HepG2 (cell line): ENCODE measurements around the gene SPATC1L. TPM values are rescaled to one million over a fixed set of nuclear protein-coding genes. Genes with fewer than 3 reads are reported as not detected.

ENCODE experiments used
- ATAC-seq: fragments of 200-7000 bp; cut with Tn5 transposase; 3 replicates; pipeline ENCODE4 v1.9.1; 2020; ENCODE audit warnings: mild to moderate bottlenecking, moderate library complexity
- BruUV-seq: library from RNA; stranded (reverse); fragments of 400-500 nt; replicated peaks from 2 replicates; lab custom pipeline; 2021; lab: Mats Ljungman, UMichigan
- CTCF ChIA-PET: fragments of 300-600 bp; formaldehyde crosslinking; extraction: SDS; loops from one replicate; lab custom pipeline; 2021; ENCODE audit warnings: low total read pairs, inconsistent platforms, low intra/inter-chr PET ratio; lab: Yijun Ruan, JAX
- POLR2A ChIA-PET: fragments of 350-600 bp; sonication (Branson Sonifier 250); formaldehyde crosslinking; loops from one replicate; lab custom pipeline; 2020; ENCODE audit warnings: antibody characterized with exemption, inconsistent platforms; lab: Yijun Ruan, JAX
- DNase-seq: peaks from one replicate; pipeline ENCODE4 v3.0.0-alpha.2; 2015; ENCODE audit warnings: low spot score
- FAIRE-seq: peaks from 3 replicates; lab custom pipeline; 2011; peaks lifted over from hg19 to GRCh38; lab: Jason Lieb, UNC
- H2AFZ ChIP-seq: one replicate; pipeline ENCODE4 v1.6.1; 2011; ENCODE audit warnings: low read length, inconsistent platforms
- H3K27ac ChIP-seq: fragments of 300-600 bp; 3 replicates; pipeline ENCODE4 v1.8.0; 2011; ENCODE audit warnings: mixed run types, mild to moderate bottlenecking, mixed read lengths, low read length, inconsistent platforms; ENCODE audit not compliant: insufficient read depth; ENCODE audit errors: extremely low read length
- H3K27me3 ChIP-seq, 2 experiments: fragments of 200-600 bp in 1 of 2; 2 replicates in 1 of 2; 3 replicates in 1 of 2; pipeline versions ENCODE4 v1.6.0 to v1.8.0; 2011; ENCODE audit warnings: low read length in 2 of 2, mild to moderate bottlenecking in 2 of 2, moderate library complexity in 2 of 2, inconsistent platforms in 1 of 2; ENCODE audit not compliant: insufficient read depth in 2 of 2, control insufficient read depth in 1 of 2
- H3K36me3 ChIP-seq, 2 experiments: fragments of 200-600 bp in 1 of 2; replicated peaks in 1 of 2; 2 replicates in 1 of 2; 3 replicates in 1 of 2; pipeline versions ENCODE4 v1.5.1 to v1.8.0; 2011; ENCODE audit warnings: low read length in 2 of 2, inconsistent platforms in 1 of 2; ENCODE audit not compliant: insufficient read depth in 2 of 2, control insufficient read depth in 1 of 2
- H3K4me1 ChIP-seq: 2 replicates; pipeline ENCODE4 v1.5.1; 2012; ENCODE audit warnings: low read length, inconsistent platforms; ENCODE audit not compliant: insufficient read depth
- H3K4me2 ChIP-seq: 2 replicates; pipeline ENCODE4 v1.6.0; 2011; ENCODE audit warnings: low read depth, low read length, inconsistent platforms
- H3K4me3 ChIP-seq, 3 experiments: fragments of 200-600 bp in 1 of 3; sonication (generic), shearing (Covaris generic) in 1 of 3; replicated peaks in 1 of 3; 2 replicates each; pipeline ENCODE4 v1.5.1; 2011 to 2016; ENCODE audit warnings: low read length in 3 of 3, inconsistent platforms in 2 of 3, low read depth in 2 of 3, mild to moderate bottlenecking in 2 of 3, control low read depth in 1 of 3, mixed read lengths in 1 of 3; ENCODE audit not compliant: insufficient read depth in 1 of 3
- H3K79me2 ChIP-seq: one replicate; pipeline ENCODE4 v1.6.1; 2011; ENCODE audit warnings: low read length, inconsistent platforms; ENCODE audit not compliant: insufficient read depth
- H3K9ac ChIP-seq: 2 replicates; pipeline ENCODE4 v1.6.0; 2011; ENCODE audit warnings: mild to moderate bottlenecking, low read depth, low read length, inconsistent platforms; ENCODE audit not compliant: insufficient read depth
- H3K9me3 ChIP-seq: 2 replicates; pipeline ENCODE4 v1.5.1; 2012; ENCODE audit warnings: mild to moderate bottlenecking, low read length
- H4K20me1 ChIP-seq: 2 replicates; pipeline ENCODE4 v1.6.0; 2011; ENCODE audit warnings: inconsistent platforms, mild to moderate bottlenecking, low read length, moderate library complexity; ENCODE audit not compliant: insufficient read depth
- ISL2 ChIP-seq: sonication (generic); formaldehyde crosslinking; IDR thresholded peaks from 2 replicates; pipeline ENCODE4 v1.5.0; 2020; ENCODE audit warnings: missing genetic modification reagents
- PAX8 ChIP-seq: sonication (generic); formaldehyde crosslinking; IDR thresholded peaks from 2 replicates; pipeline ENCODE4 v1.8.0; 2022; ENCODE audit warnings: mild to moderate bottlenecking, missing genetic modification reagents, borderline replicate concordance
- RBFOX2 ChIP-seq: fragments of 200-400 bp; formaldehyde crosslinking; IDR thresholded peaks from 2 replicates; pipeline ENCODE4 v1.6.1; 2017; ENCODE audit warnings: low read depth, mild to moderate bottlenecking, low read length
- RFX1 ChIP-seq: fragments of 450-650 bp; IDR thresholded peaks from 2 replicates; pipeline ENCODE4 v1.6.1; 2017
- SNAI1 ChIP-seq: sonication (generic); formaldehyde crosslinking; IDR thresholded peaks from 2 replicates; pipeline ENCODE4 v1.5.0; 2020; ENCODE audit warnings: mild to moderate bottlenecking, missing genetic modification reagents, borderline replicate concordance
- THAP8 ChIP-seq: sonication (generic); formaldehyde crosslinking; IDR thresholded peaks from 2 replicates; pipeline ENCODE4 v1.5.1; 2020; ENCODE audit warnings: missing genetic modification reagents, mild to moderate bottlenecking, borderline replicate concordance
- ZNF260 ChIP-seq: sonication (generic); formaldehyde crosslinking; IDR thresholded peaks from 2 replicates; pipeline ENCODE4 v1.4.0; 2020; ENCODE audit warnings: missing genetic modification reagents, low read depth, mild to moderate bottlenecking, borderline replicate concordance
- ZNF562 ChIP-seq: sonication (generic); formaldehyde crosslinking; IDR thresholded peaks from 2 replicates; pipeline ENCODE4 v1.8.0; 2022; ENCODE audit warnings: missing genetic modification reagents, borderline replicate concordance
- ZNF672 ChIP-seq: sonication (generic); formaldehyde crosslinking; IDR thresholded peaks from 2 replicates; pipeline ENCODE4 v1.8.1; 2022; ENCODE audit warnings: missing genetic modification reagents
- ZNF777 ChIP-seq: sonication (generic); formaldehyde crosslinking; IDR thresholded peaks from 2 replicates; pipeline ENCODE4 v1.4.0; 2020; ENCODE audit warnings: missing genetic modification reagents
- WGBS: methylation state at CpG from one replicate; pipeline ENCODE4 v1.1.6; 2017; ENCODE audit warnings: low lambda C conversion rate; 5-methylcytosine and 5-hydroxymethylcytosine counted together
- in situ Hi-C: cut with HindIII; loops from 2 replicates; pipeline ENCODE4 v1.10.0; 2017; ENCODE audit warnings: low pct_unique_long_range_greater_than_20kb; ENCODE audit not compliant: extremely low pct_ligation_motif_present
- intact Hi-C: fragments of 100-400 bp; cut with micrococcal nuclease; formaldehyde crosslinking; loops from one replicate; pipeline ENCODE4 v1.10.0; 2022; ENCODE audit not compliant: unreplicated experiment
- polyA plus RNA-seq, 8 experiments: library from polyadenylated mRNA; depleted of rRNA in 3 of 8; stranded (reverse) in 7 of 8; unstranded in 1 of 8; fragments of >200 nt; fragmentation: Illumina TruSeq in 4 of 8; extraction: Trizol in 4 of 8; gene quantifications; 2 replicates each; pipeline versions ENCODE4 v1.2.1 to v1.2.3, GENCODE V29; 2011 to 2016; ENCODE audit warnings: low read depth in 4 of 8, missing spikeins in 1 of 8, mixed read lengths in 1 of 8; ENCODE audit not compliant: insufficient read depth in 1 of 8
- total RNA-seq, 5 experiments: library from RNA; depleted of rRNA; stranded (reverse); fragments of >200 nt; fragmentation: Illumina TruSeq; extraction: Trizol; gene quantifications; 2 replicates each; pipeline ENCODE4 v1.2.3, GENCODE V29; 2016; ENCODE audit warnings: low read depth in 1 of 5
- TF ChIP-seq, protein P1 (sequence below): sonication (generic); formaldehyde crosslinking; IDR thresholded peaks from 2 replicates; pipeline ENCODE4 v1.5.0; 2020; ENCODE audit warnings: mild to moderate bottlenecking, missing genetic modification reagents, borderline replicate concordance

The SPATC1L gene
- total and polyA plus RNA-seq, 2 of the 13 experiments (the other 11 are each of a cell fraction or from before 2014, with no cell fraction given) = 1.4 to 3.3 TPM

DNA sequence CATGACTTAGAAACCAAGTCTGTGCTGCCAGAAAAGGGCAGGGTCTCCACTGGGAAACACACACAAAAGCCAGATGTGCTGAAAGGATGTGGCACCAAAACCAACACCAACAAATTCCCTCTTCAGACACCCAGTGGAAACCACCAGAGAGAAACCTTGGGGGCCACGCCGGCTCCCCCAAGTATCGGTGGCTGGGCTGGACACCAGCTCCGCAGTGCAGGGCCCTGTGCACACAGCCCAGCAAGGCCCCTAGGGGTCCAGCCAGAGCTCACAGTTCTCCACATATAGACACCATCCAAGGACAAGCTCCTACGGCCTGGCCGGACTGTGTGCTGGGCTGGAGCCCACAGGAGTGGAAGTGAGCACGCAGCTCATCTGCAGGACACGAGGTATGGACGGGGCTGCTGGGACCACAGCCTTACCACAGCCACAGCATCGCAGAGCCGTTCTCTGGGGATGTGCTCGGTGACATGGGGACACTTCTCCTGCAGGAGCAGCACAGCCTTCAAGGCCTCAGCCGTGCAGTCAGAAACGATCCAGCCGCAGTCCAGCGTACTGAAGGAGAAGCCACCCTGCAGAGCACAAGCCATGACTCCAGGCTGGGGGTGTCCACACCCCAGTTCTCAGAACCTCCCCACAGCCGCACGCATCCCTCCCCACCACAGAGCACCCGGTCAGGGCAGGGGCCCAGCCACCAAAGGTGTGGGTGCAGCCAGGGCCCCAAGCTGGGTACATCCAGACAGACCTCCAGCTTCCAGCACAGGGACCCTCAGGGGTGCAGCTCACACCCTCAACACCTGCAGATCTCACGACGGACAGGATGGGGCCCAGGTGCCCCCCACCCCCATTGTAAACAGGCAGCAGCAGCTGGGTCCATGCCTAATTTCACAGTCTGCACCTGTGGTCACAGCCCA, 23.0 kb upstream of the SPATC1L start (continued):
- TF ChIP-seq THAP8 (no peak), ISL2 (CRISPR knock-in tag) (no peak)

DNA sequence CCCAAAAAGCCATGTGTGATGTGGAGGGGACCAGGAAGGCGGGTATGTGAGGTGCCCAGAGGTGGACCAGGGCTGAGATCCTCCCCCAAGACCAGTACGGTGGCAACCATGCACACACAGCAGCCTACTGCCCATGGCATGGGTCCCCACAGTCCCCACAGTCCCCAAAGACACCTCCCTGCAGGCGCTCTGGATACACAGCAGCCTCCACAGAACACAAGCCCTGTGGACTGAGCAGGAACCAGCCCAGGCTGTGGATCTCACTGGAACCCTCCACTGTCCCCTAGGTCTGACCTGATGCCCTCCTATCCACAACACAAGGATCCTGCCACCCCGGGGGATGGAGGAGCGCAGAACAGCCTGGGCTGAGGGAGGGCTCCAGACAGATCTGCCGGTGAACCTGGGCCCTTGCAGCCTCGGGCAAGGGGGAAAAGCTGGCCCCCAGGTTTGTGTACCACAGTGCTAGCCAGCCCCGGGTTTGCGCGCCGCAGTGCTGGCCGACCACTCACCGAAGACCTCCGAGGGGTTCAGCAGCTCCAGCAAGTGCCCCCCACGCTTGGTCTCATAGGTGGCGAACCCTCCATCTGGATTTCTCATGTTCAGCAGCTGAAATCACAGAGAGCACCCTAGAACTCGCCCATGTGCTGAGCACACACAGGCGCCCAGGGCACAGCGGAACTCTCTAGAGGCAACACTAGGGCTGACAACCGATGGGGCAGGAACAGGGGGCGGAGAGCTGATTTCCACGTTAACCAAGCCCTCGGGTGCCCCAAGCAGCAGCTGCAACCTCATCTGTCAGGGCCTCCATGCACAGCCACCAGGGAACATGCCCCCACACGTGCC, 22.1 kb upstream of the SPATC1L start:
- no TSS peak for BruUV-seq
- ChIA-PET CTCF (no interaction called here), POLR2A (no interaction called here)
- ATAC-seq (no peak; the same call in 2 of the 3 replicates), FAIRE-seq (no peak), DNase-seq (no peak)
- no peak overlapping the region for H3K9ac ChIP-seq
- H3K4me3 ChIP-seq = no peak overlapping the region
- intact Hi-C loops = no loop called here
- H3K4me2 ChIP-seq = no peak overlapping the region
- no peaks in the 10 kb centered on the region for H3K79me2 ChIP-seq
- peaks cover 24 to 71% of the 10 kb centered on the region in 2 experiments for H3K36me3 ChIP-seq
- no peaks in the 10 kb centered on the region for H3K27me3 ChIP-seq
- no peak overlapping the region for H3K27ac ChIP-seq
- no peak overlapping the region for H2AFZ ChIP-seq
- no peaks in the 10 kb centered on the region for H4K20me1 ChIP-seq
- in situ Hi-C loops = no loop called here
- no peak for TF ChIP-seq ZNF562 (CRISPR knock-in tag)
- no peak for TF ChIP-seq PAX8 (CRISPR knock-in tag)
- no peak for TF ChIP-seq ZNF260 (CRISPR knock-in tag)
- no peak for TF ChIP-seq ZNF672 (CRISPR knock-in tag)
- TF ChIP-seq SNAI1 (CRISPR knock-in tag) = no peak
- TF ChIP-seq THAP8 = no peak
- TF ChIP-seq RFX1 = no peak
- TF ChIP-seq ZNF777 (CRISPR knock-in tag) = no peak
- TF ChIP-seq, protein P1, sequence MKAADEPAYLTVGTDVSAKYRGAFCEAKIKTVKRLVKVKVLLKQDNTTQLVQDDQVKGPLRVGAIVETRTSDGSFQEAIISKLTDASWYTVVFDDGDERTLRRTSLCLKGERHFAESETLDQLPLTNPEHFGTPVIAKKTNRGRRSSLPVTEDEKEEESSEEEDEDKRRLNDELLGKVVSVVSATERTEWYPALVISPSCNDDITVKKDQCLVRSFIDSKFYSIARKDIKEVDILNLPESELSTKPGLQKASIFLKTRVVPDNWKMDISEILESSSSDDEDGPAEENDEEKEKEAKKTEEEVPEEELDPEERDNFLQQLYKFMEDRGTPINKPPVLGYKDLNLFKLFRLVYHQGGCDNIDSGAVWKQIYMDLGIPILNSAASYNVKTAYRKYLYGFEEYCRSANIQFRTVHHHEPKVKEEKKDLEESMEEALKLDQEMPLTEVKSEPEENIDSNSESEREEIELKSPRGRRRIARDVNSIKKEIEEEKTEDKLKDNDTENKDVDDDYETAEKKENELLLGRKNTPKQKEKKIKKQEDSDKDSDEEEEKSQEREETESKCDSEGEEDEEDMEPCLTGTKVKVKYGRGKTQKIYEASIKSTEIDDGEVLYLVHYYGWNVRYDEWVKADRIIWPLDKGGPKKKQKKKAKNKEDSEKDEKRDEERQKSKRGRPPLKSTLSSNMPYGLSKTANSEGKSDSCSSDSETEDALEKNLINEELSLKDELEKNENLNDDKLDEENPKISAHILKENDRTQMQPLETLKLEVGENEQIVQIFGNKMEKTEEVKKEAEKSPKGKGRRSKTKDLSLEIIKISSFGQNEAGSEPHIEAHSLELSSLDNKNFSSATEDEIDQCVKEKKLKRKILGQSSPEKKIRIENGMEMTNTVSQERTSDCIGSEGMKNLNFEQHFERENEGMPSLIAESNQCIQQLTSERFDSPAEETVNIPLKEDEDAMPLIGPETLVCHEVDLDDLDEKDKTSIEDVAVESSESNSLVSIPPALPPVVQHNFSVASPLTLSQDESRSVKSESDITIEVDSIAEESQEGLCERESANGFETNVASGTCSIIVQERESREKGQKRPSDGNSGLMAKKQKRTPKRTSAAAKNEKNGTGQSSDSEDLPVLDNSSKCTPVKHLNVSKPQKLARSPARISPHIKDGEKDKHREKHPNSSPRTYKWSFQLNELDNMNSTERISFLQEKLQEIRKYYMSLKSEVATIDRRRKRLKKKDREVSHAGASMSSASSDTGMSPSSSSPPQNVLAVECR (CRISPR knock-in tag) = no peak
- no peak for TF ChIP-seq RBFOX2
- H3K9me3 ChIP-seq = no peaks in the 10 kb centered on the region
- 83% methylated on average over 3 of the region's 24 CpGs for WGBS
- H3K4me1 ChIP-seq = no peaks in the 10 kb centered on the region
